Measurements from ENCODE around the gene ARMC7.
"Not testable (repeated sequence)": the region's sequence is repeated elsewhere in the genome, so short reads cannot be mapped to it uniquely, and the experiment has no call there.

Gene ARMC7

DNA sequence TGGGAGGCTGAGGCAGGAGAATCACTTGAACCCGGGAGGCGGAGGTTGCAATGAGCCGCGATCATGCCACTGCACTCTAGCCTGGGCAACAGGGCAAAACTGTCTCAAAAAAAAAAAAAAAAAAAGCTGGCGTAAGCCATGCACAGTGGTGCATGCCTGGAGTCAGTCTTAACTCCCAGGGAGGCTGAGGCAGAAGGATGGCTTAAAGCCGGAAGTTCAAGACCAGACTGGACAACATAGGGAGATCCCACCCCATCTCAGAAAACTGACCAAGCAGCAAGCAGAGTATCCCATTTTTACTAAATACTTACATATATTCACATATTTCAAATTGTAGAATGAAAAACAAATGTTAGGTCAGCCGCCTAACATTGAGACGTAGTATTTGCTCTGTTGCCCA lies 17.2 kb downstream of the ARMC7 start:
- DNase-seq (ENCODE audit: low read depth, low spot score): no peak
- H3K9ac ChIP-seq (ENCODE audit: insufficient read length, low read depth): no peak overlapping the region
- no peaks in the 10 kb centered on the region for H3K27me3 ChIP-seq (ENCODE audit: insufficient read depth, insufficient read length)
- TF ChIP-seq ZNF274 (IDR thresholded peaks at IDR 0.05; ENCODE audit: low read depth, low read length) (no peak), SUZ12 (IDR thresholded peaks at IDR 0.05; ENCODE audit: extremely low read depth, insufficient read depth, insufficient read length) (no peak), YY1 (IDR thresholded peaks at IDR 0.05; ENCODE audit: insufficient read depth, insufficient read length) (no peak)
- H3K36me3 ChIP-seq (ENCODE audit: insufficient read depth, insufficient read length, low read length): peaks cover 24% of the 10 kb centered on the region
- H3K4me1 ChIP-seq (ENCODE audit: insufficient read depth, insufficient read length): peaks cover 12% of the 10 kb centered on the region
- H3K4me3 ChIP-seq (ENCODE audit: insufficient read length, low read depth): no peak overlapping the region
- no peaks in the 10 kb centered on the region for H3K9me3 ChIP-seq (ENCODE audit: insufficient read depth, low read length)

DNA sequence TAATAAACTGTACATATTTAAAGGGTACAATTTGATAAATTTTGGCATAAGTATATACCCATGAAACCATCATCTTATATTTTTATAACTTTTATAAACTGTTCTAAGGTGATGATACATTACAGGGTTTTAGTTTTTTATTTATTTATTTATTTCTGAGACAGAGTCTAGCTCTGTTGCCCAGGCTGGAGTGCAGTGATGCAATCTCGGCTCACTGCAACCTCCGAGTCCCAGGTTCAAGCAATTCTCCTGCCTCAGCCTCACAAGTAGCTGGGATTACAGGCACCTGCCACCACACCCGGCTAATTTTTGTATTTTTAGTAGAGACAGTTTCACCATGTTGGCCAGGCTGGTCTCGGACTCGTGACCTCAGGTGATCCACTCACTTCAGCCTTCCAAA lies 18.2 kb downstream of the ARMC7 start:
- H3K9ac ChIP-seq (ENCODE audit: insufficient read length, low read depth); H3K4me3 ChIP-seq (ENCODE audit: insufficient read length, low read depth); H3K9me3 ChIP-seq (ENCODE audit: insufficient read depth, low read length); DNase-seq (ENCODE audit: low read depth, low spot score); H3K27me3 ChIP-seq (ENCODE audit: insufficient read depth, insufficient read length): not testable (repeated sequence)
- peaks cover 12% of the 10 kb centered on the region for H3K4me1 ChIP-seq (ENCODE audit: insufficient read depth, insufficient read length)
- H3K36me3 ChIP-seq (ENCODE audit: insufficient read depth, insufficient read length, low read length): peaks cover 28% of the 10 kb centered on the region

DNA sequence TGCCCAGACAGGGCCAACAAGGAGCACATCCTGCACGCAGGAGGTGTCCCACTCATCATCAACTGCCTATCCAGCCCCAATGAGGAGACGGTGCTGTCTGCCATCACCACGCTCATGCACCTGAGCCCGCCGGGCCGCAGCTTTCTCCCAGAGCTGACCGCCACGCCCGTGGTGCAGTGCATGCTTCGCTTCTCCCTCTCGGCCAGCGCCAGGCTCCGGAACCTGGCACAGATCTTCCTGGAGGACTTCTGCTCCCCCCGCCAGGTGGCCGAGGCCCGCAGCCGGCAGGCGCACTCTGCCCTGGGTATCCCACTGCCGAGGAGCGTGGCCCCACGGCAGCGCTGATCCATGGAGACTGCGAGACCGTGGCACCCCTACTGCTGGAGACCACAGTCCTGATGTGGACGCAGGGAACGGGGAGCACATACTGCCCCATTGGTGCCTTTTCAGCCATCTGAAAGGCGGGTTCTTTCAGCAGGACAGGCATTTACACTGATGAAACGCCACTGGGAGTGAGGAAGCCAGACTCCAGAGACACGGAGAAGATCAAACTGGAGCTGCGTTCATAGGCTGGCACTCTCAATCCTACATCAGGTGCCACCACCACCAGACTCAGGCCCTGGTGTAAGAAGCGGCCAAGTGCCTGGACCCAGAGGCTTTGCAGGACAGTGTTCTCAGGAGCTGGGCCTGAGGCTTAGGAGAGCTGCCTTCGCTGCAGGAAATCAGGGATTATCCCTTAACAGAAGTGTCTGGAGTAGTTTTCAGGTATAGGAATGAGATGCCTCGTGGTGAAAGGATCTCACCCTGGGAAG lies 19.1 kb downstream of the ARMC7 start:
- Histone ChIP-seq H3K9ac (ENCODE audit: insufficient read length, low read depth) (peak overlapping the region; percentile 37), H3K27me3 (ENCODE audit: insufficient read depth, insufficient read length) (no peaks in the 10 kb centered on the region), H3K36me3 (ENCODE audit: insufficient read depth, insufficient read length, low read length) (peaks cover 28% of the 10 kb centered on the region), H3K4me1 (ENCODE audit: insufficient read depth, insufficient read length) (peaks cover 12% of the 10 kb centered on the region), H3K9me3 (ENCODE audit: insufficient read depth, low read length) (no peaks in the 10 kb centered on the region), H3K4me3 (ENCODE audit: insufficient read length, low read depth) (no peak overlapping the region)
- DNase-seq (ENCODE audit: low read depth, low spot score): no peak
- TF ChIP-seq ZNF274 (IDR thresholded peaks at IDR 0.05; ENCODE audit: low read depth, low read length): no peak
- TF ChIP-seq SUZ12 (IDR thresholded peaks at IDR 0.05; ENCODE audit: extremely low read depth, insufficient read depth, insufficient read length): no peak
- TF ChIP-seq YY1 (IDR thresholded peaks at IDR 0.05; ENCODE audit: insufficient read depth, insufficient read length): no peak

DNA sequence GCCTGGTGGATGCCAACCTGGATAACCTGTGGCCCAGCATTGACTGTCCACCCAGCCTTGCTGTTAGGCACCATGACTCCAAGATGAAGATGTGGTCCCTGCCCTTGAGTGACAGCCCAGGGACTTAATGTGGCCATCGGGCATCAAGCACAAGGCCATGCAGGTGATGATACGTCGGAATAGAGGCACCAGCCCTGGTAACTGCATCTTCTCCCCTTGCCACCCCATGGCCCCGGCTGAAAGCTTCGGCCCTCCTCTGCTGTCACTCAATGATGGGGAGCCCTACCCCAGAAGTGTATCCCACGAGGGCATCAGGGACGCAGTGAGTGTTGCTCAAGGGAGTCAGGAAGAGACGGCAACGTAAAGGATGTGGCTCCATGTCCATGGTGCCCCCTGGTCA lies 19.8 kb downstream of the ARMC7 start:
- Histone ChIP-seq H3K4me3 (ENCODE audit: insufficient read length, low read depth) (no peak overlapping the region), H3K27me3 (ENCODE audit: insufficient read depth, insufficient read length) (no peaks in the 10 kb centered on the region), H3K36me3 (ENCODE audit: insufficient read depth, insufficient read length, low read length) (peaks cover 33% of the 10 kb centered on the region), H3K9ac (ENCODE audit: insufficient read length, low read depth) (no peak overlapping the region), H3K4me1 (ENCODE audit: insufficient read depth, insufficient read length) (peaks cover 12% of the 10 kb centered on the region), H3K9me3 (ENCODE audit: insufficient read depth, low read length) (no peaks in the 10 kb centered on the region)
- TF ChIP-seq ZNF274 (IDR thresholded peaks at IDR 0.05; ENCODE audit: low read depth, low read length) (no peak), YY1 (IDR thresholded peaks at IDR 0.05; ENCODE audit: insufficient read depth, insufficient read length) (no peak), SUZ12 (IDR thresholded peaks at IDR 0.05; ENCODE audit: extremely low read depth, insufficient read depth, insufficient read length) (no peak)
- no peak for DNase-seq (ENCODE audit: low read depth, low spot score)

DNA sequence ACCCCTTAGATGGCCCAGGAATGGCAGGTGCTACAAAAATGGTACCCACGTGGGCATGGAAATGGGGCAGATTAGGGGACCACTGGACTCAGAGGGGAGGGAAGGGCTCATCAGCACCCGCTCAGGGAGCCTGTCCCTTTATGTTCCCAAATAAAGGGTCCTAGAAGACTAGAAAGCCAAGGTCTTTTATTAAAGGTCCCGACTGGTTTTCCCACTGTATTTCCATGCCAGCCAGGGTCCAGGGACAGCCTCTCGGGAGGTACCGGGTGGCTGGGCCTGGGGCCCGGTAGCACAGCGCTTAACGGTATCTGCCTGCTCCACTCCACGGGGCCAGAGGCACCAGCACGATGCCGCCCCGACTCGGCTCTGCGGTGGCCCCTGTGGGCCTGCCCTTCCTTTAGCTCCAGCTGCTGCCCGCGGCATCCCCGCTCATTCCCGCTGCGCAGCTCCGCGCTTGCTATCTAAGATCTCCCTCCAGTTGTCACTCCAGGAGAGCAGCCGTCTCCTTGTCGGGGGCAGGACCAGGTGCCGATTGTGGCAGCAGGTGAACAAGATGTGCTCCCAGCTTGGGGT lies 20.4 kb downstream of the ARMC7 start:
- H3K36me3 ChIP-seq (ENCODE audit: insufficient read depth, insufficient read length, low read length): peaks cover 38% of the 10 kb centered on the region
- no peak for TF ChIP-seq YY1 (IDR thresholded peaks at IDR 0.05; ENCODE audit: insufficient read depth, insufficient read length)
- no peak for TF ChIP-seq SUZ12 (IDR thresholded peaks at IDR 0.05; ENCODE audit: extremely low read depth, insufficient read depth, insufficient read length)
- no peak for TF ChIP-seq ZNF274 (IDR thresholded peaks at IDR 0.05; ENCODE audit: low read depth, low read length)
- H3K4me1 ChIP-seq (ENCODE audit: insufficient read depth, insufficient read length): peaks cover 12% of the 10 kb centered on the region
- no peak for DNase-seq (ENCODE audit: low read depth, low spot score)
- peak overlapping the region; percentile 92 for H3K9ac ChIP-seq (ENCODE audit: insufficient read length, low read depth)
- H3K27me3 ChIP-seq (ENCODE audit: insufficient read depth, insufficient read length): no peaks in the 10 kb centered on the region
- H3K9me3 ChIP-seq (ENCODE audit: insufficient read depth, low read length): no peaks in the 10 kb centered on the region
- H3K4me3 ChIP-seq (ENCODE audit: insufficient read length, low read depth): peak overlapping the region; percentile 76

DNA sequence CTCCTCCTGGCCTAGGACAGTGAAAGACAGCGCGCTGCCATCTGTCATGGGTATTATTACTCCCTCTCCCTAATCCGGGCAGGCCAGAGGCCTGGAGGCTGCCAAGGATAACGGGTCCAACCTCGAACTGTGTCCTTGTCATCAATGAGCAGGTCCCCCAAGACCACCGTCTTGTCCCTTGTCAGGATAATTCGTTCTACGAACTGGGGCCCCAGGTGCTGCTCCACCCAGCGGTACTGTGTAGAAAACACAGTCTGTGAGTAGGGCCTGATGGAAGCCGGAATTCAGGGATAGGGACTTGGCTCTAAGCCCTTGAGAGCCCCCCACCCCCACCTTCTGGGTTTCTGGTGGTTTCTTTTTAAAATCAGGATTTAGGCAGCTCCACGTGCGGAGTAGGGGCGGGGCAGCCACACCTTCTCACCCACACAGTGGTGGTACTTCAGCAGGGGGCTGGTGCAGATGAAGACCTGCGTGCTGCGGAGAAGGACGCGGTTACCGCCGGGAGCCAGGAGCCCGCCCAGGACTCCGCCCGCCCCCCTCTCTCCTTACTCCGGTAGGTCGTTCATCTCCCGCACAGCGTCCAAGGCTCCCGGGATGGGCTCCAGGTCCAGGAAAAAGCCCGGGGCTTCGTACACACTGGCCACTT lies 21.0 kb downstream of the ARMC7 start:
- TF ChIP-seq ZNF274 (IDR thresholded peaks at IDR 0.05; ENCODE audit: low read depth, low read length): no peak
- no peak for TF ChIP-seq SUZ12 (IDR thresholded peaks at IDR 0.05; ENCODE audit: extremely low read depth, insufficient read depth, insufficient read length)
- TF ChIP-seq YY1 (IDR thresholded peaks at IDR 0.05; ENCODE audit: insufficient read depth, insufficient read length): no peak
- Histone ChIP-seq H3K27me3 (ENCODE audit: insufficient read depth, insufficient read length) (no peaks in the 10 kb centered on the region), H3K4me1 (ENCODE audit: insufficient read depth, insufficient read length) (peaks cover 12% of the 10 kb centered on the region), H3K9ac (ENCODE audit: insufficient read length, low read depth) (peak overlapping the region; percentile 92), H3K9me3 (ENCODE audit: insufficient read depth, low read length) (no peaks in the 10 kb centered on the region), H3K4me3 (ENCODE audit: insufficient read length, low read depth) (peak overlapping the region; percentile 76), H3K36me3 (ENCODE audit: insufficient read depth, insufficient read length, low read length) (peaks cover 44% of the 10 kb centered on the region)
- DNase-seq (ENCODE audit: low read depth, low spot score): no peak

DNA sequence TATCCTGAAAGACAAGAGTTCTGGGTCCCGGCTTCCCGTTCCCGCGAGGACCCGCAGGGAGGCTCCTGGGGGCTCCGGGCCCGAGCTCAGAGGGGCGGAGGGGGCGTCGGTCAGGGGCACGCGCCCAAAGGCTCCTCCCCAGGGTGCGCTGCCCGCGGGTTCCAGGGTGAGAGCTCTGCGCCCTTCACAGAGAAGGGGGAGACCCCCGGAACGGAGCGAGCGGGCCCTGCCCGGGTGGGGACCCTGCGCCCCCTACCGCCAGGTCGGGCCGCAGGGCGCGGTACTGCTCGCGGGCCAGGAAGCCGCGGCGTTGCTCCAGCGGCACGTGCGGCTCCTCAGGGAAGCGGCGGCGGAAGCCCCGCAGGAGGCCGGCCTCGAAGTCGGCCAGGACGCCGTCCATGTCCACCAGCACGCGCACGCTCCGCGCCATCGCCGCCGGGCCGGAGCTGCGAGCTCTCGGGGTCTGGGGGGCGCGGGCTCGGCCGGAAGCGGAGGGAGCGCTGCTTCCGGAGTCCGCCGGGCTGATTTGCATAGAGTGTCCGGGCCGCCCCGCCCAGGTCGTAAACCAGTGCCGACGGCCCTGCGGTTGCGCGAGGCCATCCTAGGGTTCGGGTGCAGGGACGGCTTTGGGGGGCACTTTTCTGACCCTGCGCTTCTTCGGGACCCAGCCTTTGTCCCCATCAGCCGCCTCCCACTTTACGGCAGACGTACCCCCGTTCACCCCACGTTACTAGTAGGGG lies 21.7 kb downstream of the ARMC7 start, which contains the start of gene NT5C:
NT5C (minus strand) TSS at position 465 of the 740 bp plus-strand sequence; CDS start at position 430, 35 bp downstream.
- peak; percentile 69 for DNase-seq (ENCODE audit: low read depth, low spot score)
- no peaks in the 10 kb centered on the region for H3K27me3 ChIP-seq (ENCODE audit: insufficient read depth, insufficient read length)

DNA sequence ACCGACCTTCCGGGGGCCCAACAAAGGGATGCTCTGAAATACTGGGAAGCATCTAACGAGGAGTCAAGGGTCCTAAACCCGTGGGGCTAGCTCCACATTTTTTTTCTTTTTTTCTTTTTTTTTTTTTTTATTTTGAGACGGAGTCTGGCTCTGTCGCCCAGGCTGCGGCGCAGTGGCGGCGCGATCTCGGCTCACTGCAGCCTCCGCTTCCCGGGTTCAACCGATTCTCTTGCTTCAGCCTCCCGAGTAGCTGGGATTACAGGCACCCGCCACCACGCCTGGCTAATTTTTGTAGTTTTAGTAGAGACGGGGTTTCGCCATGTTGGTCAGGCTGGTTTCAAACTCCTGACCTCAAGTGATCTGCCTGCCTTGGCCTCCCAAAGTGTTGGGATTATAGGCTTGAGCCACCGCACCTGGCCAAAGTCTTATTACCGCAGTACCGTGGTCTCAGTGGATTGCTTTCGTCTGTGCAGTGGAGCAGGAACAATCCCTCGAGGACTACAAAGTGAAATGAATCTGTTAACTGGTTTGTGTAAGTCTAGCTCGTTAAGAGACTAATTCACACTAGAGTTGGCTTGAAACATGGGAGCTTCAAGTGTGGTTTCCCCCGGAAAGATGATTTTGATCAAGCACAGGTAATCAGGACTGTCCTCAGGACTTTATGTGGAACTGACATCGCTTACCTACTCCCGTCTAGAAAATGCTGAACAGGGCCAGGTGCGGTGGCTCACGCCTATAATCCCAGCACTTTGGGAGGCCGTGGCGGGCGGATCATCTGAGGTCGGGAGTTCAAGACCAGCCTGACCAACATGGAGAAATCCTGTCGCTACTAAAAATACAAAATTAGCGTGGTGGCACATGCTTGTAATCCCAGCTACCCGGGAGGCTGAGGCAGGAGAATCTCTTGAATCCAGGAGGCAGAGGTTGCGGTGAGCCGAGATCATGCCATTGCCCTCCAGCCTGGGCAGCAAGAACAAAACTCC lies 22.5 kb downstream of the ARMC7 start:
- not testable (repeated sequence) for H3K27me3 ChIP-seq (ENCODE audit: insufficient read depth, insufficient read length); DNase-seq (ENCODE audit: low read depth, low spot score); H3K9me3 ChIP-seq (ENCODE audit: insufficient read depth, low read length)
- Histone ChIP-seq H3K4me3 (ENCODE audit: insufficient read length, low read depth) (peak overlapping the region; percentile 76), H3K4me1 (ENCODE audit: insufficient read depth, insufficient read length) (peaks cover 12% of the 10 kb centered on the region), H3K9ac (ENCODE audit: insufficient read length, low read depth) (peak overlapping the region; percentile 92), H3K36me3 (ENCODE audit: insufficient read depth, insufficient read length, low read length) (peaks cover 56% of the 10 kb centered on the region)

More for the DNA sequence above, 21.7 kb downstream of the ARMC7 start, which contains the start of gene NT5C:
- peak within 1 kb of the TSS; percentile 76 for H3K4me3 ChIP-seq (ENCODE audit: insufficient read length, low read depth)
- peak within 1 kb of the TSS; percentile 92 for H3K9ac ChIP-seq (ENCODE audit: insufficient read length, low read depth)
- TF ChIP-seq YY1 (IDR thresholded peaks at IDR 0.05; ENCODE audit: insufficient read depth, insufficient read length) (no peak), SUZ12 (IDR thresholded peaks at IDR 0.05; ENCODE audit: extremely low read depth, insufficient read depth, insufficient read length) (no peak), ZNF274 (IDR thresholded peaks at IDR 0.05; ENCODE audit: low read depth, low read length) (no peak)
- peaks cover 48% of the 10 kb centered on the region for H3K36me3 ChIP-seq (ENCODE audit: insufficient read depth, insufficient read length, low read length)
- H3K4me1 ChIP-seq (ENCODE audit: insufficient read depth, insufficient read length): peaks cover 12% of the 10 kb centered on the region
- no peaks in the 10 kb centered on the region for H3K9me3 ChIP-seq (ENCODE audit: insufficient read depth, low read length)

Measured in NT2/D1 (cell line).